ENCODE results near the gene CFAP119.

DNA sequence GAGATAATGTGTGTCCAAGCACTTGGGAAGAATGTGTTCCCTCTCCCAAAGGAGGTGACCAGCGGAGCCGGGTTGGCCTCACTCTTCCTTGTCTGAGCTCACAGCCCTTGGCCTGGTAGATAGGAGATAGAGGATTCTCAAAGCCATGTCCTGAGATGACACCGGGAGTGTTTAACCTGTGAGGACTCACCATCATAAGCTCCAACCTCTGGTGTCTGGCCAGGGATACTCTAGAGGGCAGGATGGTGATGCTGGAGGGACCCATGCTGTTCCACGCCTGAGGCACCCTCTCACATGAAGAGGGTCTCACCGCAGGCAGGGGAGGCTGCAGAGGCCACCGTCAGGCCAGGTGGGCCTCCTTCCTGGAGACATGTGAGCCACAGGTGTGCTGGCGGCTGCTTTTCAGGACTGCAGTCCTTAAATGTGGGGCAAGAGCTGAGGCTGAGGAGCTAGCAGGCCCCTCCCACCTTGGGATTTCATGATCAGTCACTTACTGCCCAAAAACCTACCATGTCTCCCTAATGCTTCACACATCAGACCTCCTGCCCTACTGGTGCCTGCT, 31.7 kb upstream of the CFAP119 start:
- TF ChIP-seq, protein P1, sequence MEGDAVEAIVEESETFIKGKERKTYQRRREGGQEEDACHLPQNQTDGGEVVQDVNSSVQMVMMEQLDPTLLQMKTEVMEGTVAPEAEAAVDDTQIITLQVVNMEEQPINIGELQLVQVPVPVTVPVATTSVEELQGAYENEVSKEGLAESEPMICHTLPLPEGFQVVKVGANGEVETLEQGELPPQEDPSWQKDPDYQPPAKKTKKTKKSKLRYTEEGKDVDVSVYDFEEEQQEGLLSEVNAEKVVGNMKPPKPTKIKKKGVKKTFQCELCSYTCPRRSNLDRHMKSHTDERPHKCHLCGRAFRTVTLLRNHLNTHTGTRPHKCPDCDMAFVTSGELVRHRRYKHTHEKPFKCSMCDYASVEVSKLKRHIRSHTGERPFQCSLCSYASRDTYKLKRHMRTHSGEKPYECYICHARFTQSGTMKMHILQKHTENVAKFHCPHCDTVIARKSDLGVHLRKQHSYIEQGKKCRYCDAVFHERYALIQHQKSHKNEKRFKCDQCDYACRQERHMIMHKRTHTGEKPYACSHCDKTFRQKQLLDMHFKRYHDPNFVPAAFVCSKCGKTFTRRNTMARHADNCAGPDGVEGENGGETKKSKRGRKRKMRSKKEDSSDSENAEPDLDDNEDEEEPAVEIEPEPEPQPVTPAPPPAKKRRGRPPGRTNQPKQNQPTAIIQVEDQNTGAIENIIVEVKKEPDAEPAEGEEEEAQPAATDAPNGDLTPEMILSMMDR (IDR thresholded peaks at IDR 0.05), result no peak
- no peak for TF ChIP-seq POLR2A (IDR thresholded peaks at IDR 0.05)
